Thoracic aorta (tissue), 2 donors: ENCODE results near the gene BCAS3. TPM values are rescaled to one million over a fixed set of nuclear protein-coding genes. Genes with fewer than 3 reads are reported as not detected.
A peak's percentile ranks its signal among the peaks of the same experiment; 100 is the strongest.
"Not testable (repeated sequence)": the region's sequence is repeated elsewhere in the genome, so short reads cannot be mapped to it uniquely, and the experiment has no call there.

Source experiments
- ATAC-seq: fragments of 150-250 bp; one replicate; pipeline ENCODE4 v1.8.0; 2017; ENCODE audit warnings: low read depth; ENCODE audit not compliant: insufficient number of reproducible peaks, low FRiP score
- DNase-seq: peaks from one replicate; pipeline ENCODE4 v3.0.0-alpha.2; 2020; ENCODE audit warnings: low spot score
- H3K27ac ChIP-seq, 2 donors: fragments of 200-600 bp; sonication (generic); 1 replicate in 1 of 2; 2 replicates in 1 of 2; pipeline ENCODE4 v1.5.1; 2016; ENCODE audit warnings: mild to moderate bottlenecking in 2 of 2, moderate library complexity in 2 of 2
- H3K27me3 ChIP-seq: fragments of 200-600 bp; sonication (generic); replicated peaks from 2 replicates; pipeline ENCODE4 v1.6.0; 2016; ENCODE audit warnings: mild to moderate bottlenecking; ENCODE audit not compliant: insufficient read depth
- H3K36me3 ChIP-seq: fragments of 200-600 bp; sonication (generic); one replicate; pipeline ENCODE4 v1.5.1; 2016
- H3K4me1 ChIP-seq, 2 donors: fragments of 200-600 bp; sonication (generic); 1 replicate in 1 of 2; 2 replicates in 1 of 2; pipeline versions ENCODE4 v1.5.1 to v1.6.0; 2016; ENCODE audit warnings: low read depth in 2 of 2, mild to moderate bottlenecking in 1 of 2; ENCODE audit not compliant: control insufficient read depth in 1 of 2
- H3K4me3 ChIP-seq: fragments of 200-600 bp; sonication (generic); 2 replicates; pipeline ENCODE4 v1.5.1; 2016; ENCODE audit warnings: mild to moderate bottlenecking
- H3K9me3 ChIP-seq: fragments of 200-600 bp; sonication (generic); 2 replicates; pipeline ENCODE4 v1.5.1; 2016
- total RNA-seq, 2 donors: library from RNA; depleted of rRNA; stranded (reverse); fragments of >200 nt; gene quantifications; one replicate each; pipeline versions ENCODE4 v1.1.0 to v1.2.3, GENCODE V29; 2016
- TF ChIP-seq, protein P1 (sequence below): fragments of 200-600 bp; sonication (generic); IDR thresholded peaks from one replicate; pipeline ENCODE4 v1.5.1; 2019; ENCODE audit warnings: antibody characterized with exemption

Gene BCAS3
- total RNA-seq, 2 donors from 2014 or later, result 35.1 to 69.3 TPM

GRCh38 chr17:60671482-60671881 lies 6.2 kb upstream of the BCAS3 start:
- no peaks in the 10 kb centered on the region for H3K36me3 ChIP-seq
- DNase-seq (no peak), ATAC-seq (no peak)
- H3K9me3 ChIP-seq, result no peaks in the 10 kb centered on the region
- TF ChIP-seq, protein P1, sequence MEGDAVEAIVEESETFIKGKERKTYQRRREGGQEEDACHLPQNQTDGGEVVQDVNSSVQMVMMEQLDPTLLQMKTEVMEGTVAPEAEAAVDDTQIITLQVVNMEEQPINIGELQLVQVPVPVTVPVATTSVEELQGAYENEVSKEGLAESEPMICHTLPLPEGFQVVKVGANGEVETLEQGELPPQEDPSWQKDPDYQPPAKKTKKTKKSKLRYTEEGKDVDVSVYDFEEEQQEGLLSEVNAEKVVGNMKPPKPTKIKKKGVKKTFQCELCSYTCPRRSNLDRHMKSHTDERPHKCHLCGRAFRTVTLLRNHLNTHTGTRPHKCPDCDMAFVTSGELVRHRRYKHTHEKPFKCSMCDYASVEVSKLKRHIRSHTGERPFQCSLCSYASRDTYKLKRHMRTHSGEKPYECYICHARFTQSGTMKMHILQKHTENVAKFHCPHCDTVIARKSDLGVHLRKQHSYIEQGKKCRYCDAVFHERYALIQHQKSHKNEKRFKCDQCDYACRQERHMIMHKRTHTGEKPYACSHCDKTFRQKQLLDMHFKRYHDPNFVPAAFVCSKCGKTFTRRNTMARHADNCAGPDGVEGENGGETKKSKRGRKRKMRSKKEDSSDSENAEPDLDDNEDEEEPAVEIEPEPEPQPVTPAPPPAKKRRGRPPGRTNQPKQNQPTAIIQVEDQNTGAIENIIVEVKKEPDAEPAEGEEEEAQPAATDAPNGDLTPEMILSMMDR, result no peak
- no peak overlapping the region for H3K4me3 ChIP-seq
- no peaks in the 10 kb centered on the region for H3K27me3 ChIP-seq
- no peaks in the 10 kb centered on the region for H3K4me1 ChIP-seq
- H3K27ac ChIP-seq, result no peak overlapping the region

DNA sequence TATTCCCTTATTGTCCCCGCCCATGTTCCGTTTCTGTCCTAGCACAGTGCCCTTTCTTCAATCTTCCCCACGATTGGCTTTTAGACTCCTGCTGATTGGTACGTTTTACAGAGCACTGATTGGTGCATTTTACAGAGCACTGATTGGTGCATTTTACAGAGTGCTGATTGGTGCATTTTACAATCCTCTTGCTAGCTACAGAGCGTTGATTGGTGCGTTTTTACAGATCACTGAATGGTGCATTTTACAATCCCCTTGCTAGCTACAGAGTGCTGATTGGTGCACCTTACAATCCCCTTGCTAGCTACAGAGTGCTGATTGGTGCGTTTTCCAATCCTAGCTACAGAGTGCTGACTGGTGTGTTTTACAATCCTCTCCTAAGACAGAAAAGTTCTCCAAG lies 3.0 kb upstream of the BCAS3 start:
- H3K36me3 ChIP-seq, H3K27ac ChIP-seq, DNase-seq, ATAC-seq, H3K4me3 ChIP-seq, H3K9me3 ChIP-seq, H3K27me3 ChIP-seq: not testable (repeated sequence)
- peaks cover 6 to 13% of the 10 kb centered on the region in 2 donors for H3K4me1 ChIP-seq

GRCh38 chr17:60675997-60676396 lies 1.7 kb upstream of the BCAS3 start:
- no peak overlapping the region for H3K27ac ChIP-seq

GRCh38 chr17:60676758-60677307 lies 818 bp upstream of the BCAS3 start:
- peak overlapping the region; percentile 93 for H3K4me3 ChIP-seq
- ATAC-seq (no peak), DNase-seq (no peak)
- TF ChIP-seq, protein P1, result no peak
- H3K9me3 ChIP-seq, result no peaks in the 10 kb centered on the region
- no peaks in the 10 kb centered on the region for H3K27me3 ChIP-seq
- H3K4me1 ChIP-seq, result peaks cover 6 to 13% of the 10 kb centered on the region in 2 donors
- peaks cover 3% of the 10 kb centered on the region for H3K36me3 ChIP-seq
- H3K27ac ChIP-seq, result peak overlapping the region; percentile 29 to 76

More at GRCh38 chr17:60675997-60676396, 1.7 kb upstream of the BCAS3 start:
- Histone ChIP-seq H3K27me3 (no peaks in the 10 kb centered on the region), H3K4me1 (peaks cover 6 to 13% of the 10 kb centered on the region in 2 donors), H3K9me3 (no peaks in the 10 kb centered on the region), H3K36me3 (peaks cover 3% of the 10 kb centered on the region), H3K4me3 (no peak overlapping the region)
- no peak for ATAC-seq
- TF ChIP-seq, protein P1, result no peak
- no peak for DNase-seq

GRCh38 chr17:60678118-60678444 lies 430 bp downstream of the BCAS3 start:
- TF ChIP-seq, protein P1, result no peak
- Histone ChIP-seq H3K36me3 (peaks cover 3% of the 10 kb centered on the region), H3K27me3 (no peaks in the 10 kb centered on the region), H3K9me3 (no peaks in the 10 kb centered on the region), H3K27ac (peak overlapping the region; percentile 61 to 76), H3K4me1 (peaks cover 6 to 13% of the 10 kb centered on the region in 2 donors), H3K4me3 (peak overlapping the region; percentile 93)
- no peak for DNase-seq
- peak; percentile 11 for ATAC-seq

DNA sequence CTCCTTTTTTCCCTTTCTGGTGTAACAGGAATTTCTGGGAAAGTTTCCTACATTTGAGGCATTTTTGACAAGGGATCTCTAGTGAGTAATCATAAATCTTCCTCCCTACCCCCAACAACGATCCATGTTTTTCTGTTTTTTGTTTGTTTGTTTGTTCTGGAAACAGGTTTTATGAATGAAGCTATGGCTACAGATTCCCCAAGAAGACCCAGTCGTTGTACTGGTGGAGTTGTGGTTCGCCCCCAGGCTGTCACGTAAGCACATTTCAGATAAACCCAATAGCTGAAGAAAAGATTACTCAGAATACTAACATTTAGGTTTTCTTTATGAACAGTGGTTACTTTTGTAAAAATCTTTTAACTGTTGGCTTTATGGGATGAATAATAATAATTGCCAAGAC lies 1.6 kb downstream of the BCAS3 start:
- Histone ChIP-seq H3K4me3 (no peak overlapping the region), H3K27ac (no peak overlapping the region), H3K36me3 (peaks cover 8% of the 10 kb centered on the region), H3K27me3 (no peaks in the 10 kb centered on the region), H3K9me3 (no peaks in the 10 kb centered on the region), H3K4me1 (peaks cover 6 to 13% of the 10 kb centered on the region in 2 donors)
- DNase-seq (no peak), ATAC-seq (no peak)
- TF ChIP-seq, protein P1, result no peak
